Ovary (tissue), 9 donors: Measurements from ENCODE around the gene ETV6. TPM values are rescaled to one million over a fixed set of nuclear protein-coding genes. Genes with fewer than 3 reads are reported as not detected.

Experiments used
- DNase-seq, 5 donors: peaks; one replicate each; pipeline ENCODE4 v3.0.0-alpha.2; 2019 to 2020
- H3K27ac ChIP-seq, 2 donors: fragments of 200-600 bp; one replicate each; pipeline versions ENCODE4 v1.5.1 to v1.8.0; 2019 to 2022
- H3K27me3 ChIP-seq: fragments of 200-600 bp; one replicate; pipeline ENCODE4 v1.8.0; 2022
- H3K36me3 ChIP-seq: fragments of 200-600 bp; sonication (generic); one replicate; pipeline ENCODE4 v1.5.1; 2019
- H3K4me1 ChIP-seq: one replicate; pipeline ENCODE4 v1.8.1; 2013; ENCODE audit warnings: mild to moderate bottlenecking, moderate library complexity; ENCODE audit not compliant: insufficient read depth
- H3K4me3 ChIP-seq: fragments of 200-600 bp; sonication (generic); one replicate; pipeline ENCODE4 v1.5.1; 2017
- H3K9me3 ChIP-seq, 2 donors: fragments of 200-600 bp in 1 of 2; sonication (generic) in 1 of 2; one replicate each; pipeline versions ENCODE4 v1.5.1 to v1.8.1; 2013 to 2019; ENCODE audit warnings: mild to moderate bottlenecking in 1 of 2, moderate library complexity in 1 of 2
- EP300 ChIP-seq: sonication (generic); formaldehyde crosslinking; IDR thresholded peaks from one replicate; pipeline ENCODE4 v1.6.1; 2017; ENCODE audit warnings: antibody characterized with exemption
- POLR2A ChIP-seq: fragments of 450-650 bp; IDR thresholded peaks from one replicate; pipeline ENCODE4 v1.6.1; 2017; ENCODE audit warnings: antibody characterized with exemption, mild to moderate bottlenecking, moderate library complexity
- WGBS, 3 donors: extraction: QIAGEN DNeasy Blood & Tissue Kit in 1 of 3; methylation state at CpG; one replicate each; pipeline versions ENCODE4 v1.1.5 to v1.1.7; 2013 to 2017; 5-methylcytosine and 5-hydroxymethylcytosine counted together
- intact Hi-C, 4 donors: fragments of 100-400 bp; cut with DNase I; formaldehyde crosslinking; loops; one replicate each; pipeline versions ENCODE4 v1.11.0 to v1.15.1; 2022 to 2023
- polyA plus RNA-seq, 2 donors: library from polyadenylated mRNA; stranded (reverse); fragments of 200-250 nt in 1 of 2; fragments of 350-450 nt in 1 of 2; fragmentation: Illumina TruSeq in 1 of 2; extraction: RNeasy Lipid Tissue Mini Kit (QIAGEN cat#74804) in 1 of 2; gene quantifications; one replicate each; pipeline ENCODE4 v1.2.3, GENCODE V29; 2013 to 2014
- total RNA-seq, 7 donors: library from RNA; depleted of rRNA in 2 of 7; stranded (reverse); fragments of >200 nt in 2 of 7; fragmentation: NEBNext Ultra II Directional in 3 of 7; extraction: Animal tissue kit (Norgen Biotek cat#: 25700) in 3 of 7; gene quantifications; one replicate each; pipeline versions ENCODE4 v1.1.0 to v1.2.4, GENCODE V29; 2016 to 2023
- TF ChIP-seq, protein P1 (sequence below), 3 donors: fragments of 450-650 bp in 2 of 3; fragments of 200-600 bp in 1 of 3; IDR thresholded peaks; one replicate each; pipeline versions ENCODE4 v1.5.1 to v1.8.0; 2016 to 2022; ENCODE audit warnings: antibody characterized with exemption in 3 of 3, mild to moderate bottlenecking in 1 of 3
- donor health status: DM: no; HTN: no; CAD: no; lungs with moderate emphysema.
- donor health status: DM: no; HTN: no; CAD: no.
- donor health status: Bipolar disorder and iron deficiency.
- donor health status: DM: yes; HTN: yes; CAD: no.
- donor health status: DM: no; HTN: no; CAD: no.
- donor health status: DM: yes; HTN: yes; CAD: no.

Gene ETV6
- total and polyA plus RNA-seq, 9 donors, result 4.4 to 34.6 (median 18.3) TPM

DNA sequence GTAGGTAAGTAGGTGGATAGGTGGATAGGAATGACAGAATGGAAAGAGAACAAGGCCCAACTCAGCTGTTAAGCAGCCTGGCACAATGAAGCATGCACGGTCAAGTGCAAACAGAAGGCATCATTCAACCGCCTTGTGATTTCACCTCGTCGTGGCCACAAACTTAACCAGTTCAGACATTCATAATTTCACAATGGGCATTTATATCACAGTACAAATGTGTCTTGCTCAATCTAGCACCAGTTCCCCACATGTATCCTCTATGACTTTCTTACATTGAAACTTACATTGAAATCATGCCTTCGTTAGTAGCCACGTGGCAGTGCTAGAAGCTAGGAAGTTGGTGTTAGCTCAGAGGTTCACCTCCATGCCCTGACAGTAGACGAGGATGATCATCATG, 207.5 kb downstream of the ETV6 start:
- no peaks in the 10 kb centered on the region for H3K36me3 ChIP-seq
- WGBS, 3 donors, result 83 to 89% (median 88%) methylated on average over 7 of the region's 7 CpGs
- intact Hi-C loops, result no loop called here
- no peaks in the 10 kb centered on the region for H3K4me1 ChIP-seq
- no peaks in the 10 kb centered on the region for H3K9me3 ChIP-seq
- no peak overlapping the region for H3K27ac ChIP-seq
- TF ChIP-seq, protein P1, sequence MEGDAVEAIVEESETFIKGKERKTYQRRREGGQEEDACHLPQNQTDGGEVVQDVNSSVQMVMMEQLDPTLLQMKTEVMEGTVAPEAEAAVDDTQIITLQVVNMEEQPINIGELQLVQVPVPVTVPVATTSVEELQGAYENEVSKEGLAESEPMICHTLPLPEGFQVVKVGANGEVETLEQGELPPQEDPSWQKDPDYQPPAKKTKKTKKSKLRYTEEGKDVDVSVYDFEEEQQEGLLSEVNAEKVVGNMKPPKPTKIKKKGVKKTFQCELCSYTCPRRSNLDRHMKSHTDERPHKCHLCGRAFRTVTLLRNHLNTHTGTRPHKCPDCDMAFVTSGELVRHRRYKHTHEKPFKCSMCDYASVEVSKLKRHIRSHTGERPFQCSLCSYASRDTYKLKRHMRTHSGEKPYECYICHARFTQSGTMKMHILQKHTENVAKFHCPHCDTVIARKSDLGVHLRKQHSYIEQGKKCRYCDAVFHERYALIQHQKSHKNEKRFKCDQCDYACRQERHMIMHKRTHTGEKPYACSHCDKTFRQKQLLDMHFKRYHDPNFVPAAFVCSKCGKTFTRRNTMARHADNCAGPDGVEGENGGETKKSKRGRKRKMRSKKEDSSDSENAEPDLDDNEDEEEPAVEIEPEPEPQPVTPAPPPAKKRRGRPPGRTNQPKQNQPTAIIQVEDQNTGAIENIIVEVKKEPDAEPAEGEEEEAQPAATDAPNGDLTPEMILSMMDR (IDR thresholded peaks at IDR 0.05), result no peak
- no peak for TF ChIP-seq EP300
- TF ChIP-seq POLR2A, result no peak
- no peak overlapping the region for H3K4me3 ChIP-seq
- H3K27me3 ChIP-seq, result no peaks in the 10 kb centered on the region
- DNase-seq, result no peak

DNA sequence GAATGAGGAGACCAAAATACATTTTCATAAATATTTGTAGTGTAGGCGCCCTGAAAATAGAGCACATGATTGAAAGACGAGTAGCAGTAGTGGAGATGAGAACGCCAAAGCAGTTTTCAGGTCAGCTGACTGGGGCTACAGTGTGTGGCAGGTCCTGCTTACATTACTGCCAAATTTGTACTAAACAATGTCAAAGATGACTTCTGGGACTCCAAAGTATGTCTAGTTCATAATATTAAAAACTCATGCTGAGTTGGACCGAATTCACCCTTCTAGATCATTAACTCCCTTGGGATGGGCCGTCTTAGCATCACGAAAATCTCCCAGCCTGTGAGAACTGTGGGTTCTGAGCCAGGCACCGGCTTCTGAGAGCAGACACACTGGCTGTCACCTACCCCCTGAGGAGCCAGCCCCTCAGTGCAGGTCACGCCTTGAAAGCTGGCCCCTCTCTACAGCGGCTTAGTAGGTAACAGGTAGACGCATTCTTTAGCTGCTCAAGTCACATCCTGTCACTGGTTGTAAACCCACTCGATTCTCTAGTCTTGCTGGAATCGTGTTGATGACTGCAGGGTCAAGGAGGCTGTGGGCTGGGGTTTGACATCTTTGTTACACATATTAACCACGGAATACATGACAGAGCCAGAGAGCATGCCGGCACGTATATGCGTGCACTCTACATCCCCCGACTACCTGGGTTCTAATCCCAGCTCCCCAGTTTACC, 210.4 kb downstream of the ETV6 start:
- intact Hi-C loops, result no loop called here
- DNase-seq, result no peak
- WGBS, 3 donors, result 88 to 95% (median 93%) methylated on average over 17 of the region's 17 CpGs
- TF ChIP-seq POLR2A (no peak), EP300 (no peak)
- TF ChIP-seq, protein P1 (IDR thresholded peaks at IDR 0.05), result no peak
- Histone ChIP-seq H3K4me1 (peaks cover 12% of the 10 kb centered on the region), H3K27ac (no peak overlapping the region), H3K9me3 (no peaks in the 10 kb centered on the region), H3K36me3 (no peaks in the 10 kb centered on the region), H3K4me3 (no peak overlapping the region), H3K27me3 (no peaks in the 10 kb centered on the region)

GRCh38 chr12:11861155-11861863, 211.8 kb downstream of the ETV6 start:
- TF ChIP-seq, protein P1 (IDR thresholded peaks at IDR 0.05), result no peak
- no peak for TF ChIP-seq POLR2A
- no peak for TF ChIP-seq EP300
- H3K4me3 ChIP-seq, result no peak overlapping the region
- no peaks in the 10 kb centered on the region for H3K9me3 ChIP-seq
- peaks cover 12% of the 10 kb centered on the region for H3K4me1 ChIP-seq
- intact Hi-C loops, result no loop called here
- no peak overlapping the region for H3K27ac ChIP-seq
- H3K36me3 ChIP-seq, result no peaks in the 10 kb centered on the region
- 70 to 83% (median 79%) methylated on average over 5 of the region's 5 CpGs for WGBS, 3 donors
- DNase-seq, result no peak
- no peaks in the 10 kb centered on the region for H3K27me3 ChIP-seq

DNA sequence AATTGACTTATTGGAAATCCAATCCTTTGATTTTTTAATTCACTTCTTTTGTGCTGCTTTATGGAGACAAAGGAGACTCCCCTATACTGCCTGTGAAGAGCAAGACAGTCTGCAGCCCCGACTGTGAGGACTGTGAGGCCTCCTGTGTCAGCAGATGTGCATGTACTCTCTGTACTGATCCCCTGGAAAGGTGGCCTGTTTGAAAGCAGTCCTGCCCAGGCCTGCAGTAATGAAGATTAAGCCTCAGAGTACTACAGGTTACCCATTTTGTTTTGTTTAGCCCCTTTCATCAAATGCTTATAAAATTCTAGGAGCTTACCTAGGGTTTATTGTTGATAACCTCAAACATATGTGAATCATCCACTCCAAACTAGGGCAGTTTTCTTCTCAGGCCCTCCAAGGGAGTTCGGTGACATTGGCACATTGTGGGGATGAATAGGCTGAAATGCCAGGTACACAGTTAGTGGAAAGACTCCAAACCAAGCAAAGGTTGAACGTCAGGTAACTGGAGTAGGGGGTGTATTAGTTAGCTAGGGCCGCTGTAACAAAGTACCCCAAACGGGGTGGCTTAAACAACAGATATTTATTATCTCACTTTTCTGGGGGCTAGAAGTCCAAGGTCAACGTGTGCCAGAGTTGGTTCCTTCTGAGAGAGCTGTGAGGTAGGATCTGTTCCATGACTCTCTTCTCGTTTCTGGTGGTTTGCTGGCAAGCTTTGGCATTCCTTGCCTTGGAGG, 212.6 kb downstream of the ETV6 start:
- intact Hi-C loops, result no loop called here
- DNase-seq, result no peak
- Histone ChIP-seq H3K27ac (peak overlapping the region; percentile 44 to 63), H3K9me3 (no peaks in the 10 kb centered on the region), H3K36me3 (no peaks in the 10 kb centered on the region), H3K4me1 (peaks cover 12% of the 10 kb centered on the region), H3K4me3 (no peak overlapping the region), H3K27me3 (no peaks in the 10 kb centered on the region)
- TF ChIP-seq EP300, result no peak
- TF ChIP-seq, protein P1 (IDR thresholded peaks at IDR 0.05), result no peak
- no peak for TF ChIP-seq POLR2A
- 84 to 87% (median 85%) methylated on average over 7 of the region's 7 CpGs for WGBS, 3 donors
